ENCODE measurements around the gene CUEDC1.

- TF ChIP-seq MAFK (IDR thresholded peaks at IDR 0.05; ENCODE audit: partially characterized antibody) (no peak), PBX3 (IDR thresholded peaks at IDR 0.05) (no peak), POLR2A (IDR thresholded peaks at IDR 0.05; ENCODE audit: low read length) (no peak), ESRRA (IDR thresholded peaks at IDR 0.05; ENCODE audit: borderline replicate concordance, low read length) (no peak), NPAS2 (CRISPR knock-in tag; IDR thresholded peaks at IDR 0.05; ENCODE audit: borderline replicate concordance) (no peak), HOXB13 (CRISPR knock-in tag; IDR thresholded peaks at IDR 0.05; ENCODE audit: low read depth) (no peak)
- TF ChIP-seq, protein P1, sequence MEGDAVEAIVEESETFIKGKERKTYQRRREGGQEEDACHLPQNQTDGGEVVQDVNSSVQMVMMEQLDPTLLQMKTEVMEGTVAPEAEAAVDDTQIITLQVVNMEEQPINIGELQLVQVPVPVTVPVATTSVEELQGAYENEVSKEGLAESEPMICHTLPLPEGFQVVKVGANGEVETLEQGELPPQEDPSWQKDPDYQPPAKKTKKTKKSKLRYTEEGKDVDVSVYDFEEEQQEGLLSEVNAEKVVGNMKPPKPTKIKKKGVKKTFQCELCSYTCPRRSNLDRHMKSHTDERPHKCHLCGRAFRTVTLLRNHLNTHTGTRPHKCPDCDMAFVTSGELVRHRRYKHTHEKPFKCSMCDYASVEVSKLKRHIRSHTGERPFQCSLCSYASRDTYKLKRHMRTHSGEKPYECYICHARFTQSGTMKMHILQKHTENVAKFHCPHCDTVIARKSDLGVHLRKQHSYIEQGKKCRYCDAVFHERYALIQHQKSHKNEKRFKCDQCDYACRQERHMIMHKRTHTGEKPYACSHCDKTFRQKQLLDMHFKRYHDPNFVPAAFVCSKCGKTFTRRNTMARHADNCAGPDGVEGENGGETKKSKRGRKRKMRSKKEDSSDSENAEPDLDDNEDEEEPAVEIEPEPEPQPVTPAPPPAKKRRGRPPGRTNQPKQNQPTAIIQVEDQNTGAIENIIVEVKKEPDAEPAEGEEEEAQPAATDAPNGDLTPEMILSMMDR (IDR thresholded peaks at IDR 0.05), result no peak
Observed at GRCh38 chr17:57838453-57838852, 116.8 kb downstream of the CUEDC1 start.
